Measurements from ENCODE around the gene NOSIP. TPM values are rescaled to one million over a fixed set of nuclear protein-coding genes. Genes with fewer than 3 reads are reported as not detected.

NOSIP gene
- total and polyA plus RNA-seq, 2 of the 4 experiments (the other 2 are of a cell fraction) = 118 to 138 TPM

- H3K18ac ChIP-seq (ENCODE audit: low read depth, low read length) = no peak overlapping the region
- H3K27me3 ChIP-seq (ENCODE audit: control insufficient read depth, insufficient read depth, low read length) = no peaks in the 10 kb centered on the region
- no peak overlapping the region for H3K9ac ChIP-seq (ENCODE audit: low read depth, low read length)
- no peak overlapping the region for H3K4me3 ChIP-seq (ENCODE audit: insufficient read depth, low read depth, low read length)
- 100% methylated on average over 2 of the region's 4 CpGs; no CpG with 5 or more reads in 1 of the 2 experiments for WGBS, 2 experiments (ENCODE audit: extremely low coverage in 2 of 2, insufficient read length in 1 of 2)
- no TSS peak for BruUV-seq (replicated peaks)
- H3K9me1 ChIP-seq (ENCODE audit: insufficient read depth, low read length) = 0 out of 2 replicates have a peak, but pooled peaks cover 4% of the 10 kb centered on the region
- H2AFZ ChIP-seq (replicated peaks; ENCODE audit: low read length, poor library complexity) = no peak overlapping the region
- no peak overlapping the region for H3K4me2 ChIP-seq (ENCODE audit: low read depth, low read length)
- H4K8ac ChIP-seq (ENCODE audit: low read depth in 2 of 2, low read length in 2 of 2) = no peak overlapping the region
- H4K91ac ChIP-seq (ENCODE audit: insufficient read depth, low read depth, low read length) = no peak overlapping the region
- no peak overlapping the region for H2BK15ac ChIP-seq (ENCODE audit: low read depth, low read length)
- H4K5ac ChIP-seq (ENCODE audit: low read depth, low read length) = no peak overlapping the region
- no peak overlapping the region for H2BK5ac ChIP-seq (ENCODE audit: low read depth, low read length, poor library complexity, severe bottlenecking)
- H3K14ac ChIP-seq (replicated peaks; ENCODE audit: low read depth, low read length) = no peak overlapping the region
- intact Hi-C loops (cut with micrococcal nuclease) = no loop called here
- H3K27ac ChIP-seq (ENCODE audit: insufficient read depth, low read length) = no peak overlapping the region
- no peaks in the 10 kb centered on the region for H3K9me3 ChIP-seq (ENCODE audit: control insufficient read depth, insufficient read depth, low read length)
- no peak for DNase-seq
- no peak overlapping the region for H3K4ac ChIP-seq (ENCODE audit: low read depth, low read length)
- H2BK20ac ChIP-seq (ENCODE audit: low read depth, low read length) = no peak overlapping the region
- H3K4me1 ChIP-seq (ENCODE audit: control insufficient read depth, insufficient read depth, low read length) = peaks cover 5% of the 10 kb centered on the region; the same call in 1 of the 2 replicates
- no peak overlapping the region for H2BK120ac ChIP-seq (ENCODE audit: low read depth, low read length)
- no peak overlapping the region for H3K23ac ChIP-seq (ENCODE audit: low read depth, low read length)
- ChIA-PET CTCF (no interaction called here), POLR2A (ENCODE audit: unreplicated experiment) (no interaction called here)
- H2AK5ac ChIP-seq (ENCODE audit: low read depth, low read length) = no peak overlapping the region
- ATAC-seq (ENCODE audit: low read depth) = no peak
- in situ Hi-C loops (cut with MboI; ENCODE audit: low sequenced_read_pairs) = no loop called here
- H3K79me1 ChIP-seq (ENCODE audit: low read depth in 1 of 2, low read length in 2 of 2) = peaks cover 6 to 8% of the 10 kb centered on the region in 2 experiments; a peak in 2 of 4 replicates
- no peaks in the 10 kb centered on the region for H4K20me1 ChIP-seq (ENCODE audit: insufficient read depth, low read length)
- no peak overlapping the region for H3K56ac ChIP-seq (ENCODE audit: extremely low read depth, insufficient read depth, low read length)
- H3K36me3 ChIP-seq (ENCODE audit: control insufficient read depth, insufficient read depth, low read length) = peaks cover 10% of the 10 kb centered on the region; the same call in 1 of the 2 replicates
- TF ChIP-seq MAFK (IDR thresholded peaks at IDR 0.05; ENCODE audit: low read depth, low read length) (no peak), USF2 (IDR thresholded peaks at IDR 0.05; ENCODE audit: low read depth, low read length) (no peak), MXI1 (IDR thresholded peaks at IDR 0.05; ENCODE audit: borderline replicate concordance, low read depth, low read length) (no peak), FOS (IDR thresholded peaks at IDR 0.05; ENCODE audit: low read depth, low read length) (no peak), NFE2L2 (IDR thresholded peaks at IDR 0.05; ENCODE audit: low read depth, low read length) (no peak), CEBPB (IDR thresholded peaks at IDR 0.05; ENCODE audit: low read depth, low read length) (no peak), CHD1 (IDR thresholded peaks at IDR 0.05; ENCODE audit: low read depth, low read length) (no peak), CTCF (conservative IDR thresholded peaks at IDR 0.05; ENCODE audit: low read depth, low read length) (no peak), POLR2A (IDR thresholded peaks at IDR 0.05; ENCODE audit: low read depth, low read length) (no peak), RAD21 (IDR thresholded peaks at IDR 0.05; ENCODE audit: low read length) (no peak), RCOR1 (IDR thresholded peaks at IDR 0.05; ENCODE audit: insufficient replicate concordance, low read length) (no peak), MAZ (IDR thresholded peaks at IDR 0.05; ENCODE audit: borderline replicate concordance, low read depth, low read length) (no peak), SMC3 (IDR thresholded peaks at IDR 0.05; ENCODE audit: low read depth, low read length) (no peak), BHLHE40 (IDR thresholded peaks at IDR 0.05; ENCODE audit: low read depth, low read length) (no peak)
- dilution Hi-C loops (cut with HindIII; ENCODE audit: low sequenced_read_pairs, unreplicated experiment) = no loop called here
- no peak overlapping the region for H2AK9ac ChIP-seq (replicated peaks; ENCODE audit: low read depth, low read length, poor library complexity)
Observed at GRCh38 chr19:49515767-49516166, 64.6 kb downstream of the NOSIP start.

All from IMR-90 (cell line).